Adrenal gland (tissue), 12 donors: ENCODE data around the gene TMEM271. TPM values are rescaled to one million over a fixed set of nuclear protein-coding genes. Genes with fewer than 3 reads are reported as not detected.

Experiments used
- DNase-seq, 7 donors: peaks; one replicate each; pipeline ENCODE4 v3.0.0-alpha.2; 2019 to 2020
- H3K27ac ChIP-seq, 5 donors: fragments of 200-600 bp; sonication (generic) in 4 of 5; 1 replicate in 3 of 5; 2 replicates in 2 of 5; pipeline versions ENCODE4 v1.5.1 to v1.8.0; 2016 to 2020; ENCODE audit warnings: mild to moderate bottlenecking in 1 of 5
- H3K27me3 ChIP-seq: fragments of 200-600 bp; 2 replicates; pipeline ENCODE4 v1.8.0; 2021
- H3K36me3 ChIP-seq, 2 donors: fragments of 200-600 bp; replicated peaks in 1 of 2; 1 replicate in 1 of 2; 2 replicates in 1 of 2; pipeline versions ENCODE4 v1.5.1 to v1.8.0; 2018 to 2022
- H3K4me1 ChIP-seq, 2 donors: fragments of 200-600 bp; replicated peaks in 1 of 2; 1 replicate in 1 of 2; 2 replicates in 1 of 2; pipeline versions ENCODE4 v1.5.1 to v1.8.0; 2018 to 2021
- H3K4me3 ChIP-seq, 4 donors: fragments of 200-600 bp; sonication (generic) in 3 of 4; one replicate each; pipeline ENCODE4 v1.5.1; 2016 to 2018
- H3K9me3 ChIP-seq, 3 donors: fragments of 200-600 bp; sonication (generic) in 1 of 3; replicated peaks in 1 of 3; 1 replicate in 2 of 3; 2 replicates in 1 of 3; pipeline versions ENCODE4 v1.5.1 to v1.8.0; 2016 to 2021
- POLR2A ChIP-seq, 2 donors: fragments of 450-650 bp; IDR thresholded peaks; one replicate each; pipeline ENCODE4 v1.6.1; 2017; ENCODE audit warnings: antibody characterized with exemption in 2 of 2, mild to moderate bottlenecking in 2 of 2, moderate library complexity in 1 of 2
- WGBS, 4 donors: extraction: QIAGEN DNeasy Blood & Tissue Kit in 2 of 4; methylation state at CpG; one replicate each; pipeline versions ENCODE4 v1.1.5 to v1.1.7; 2013 to 2017; 5-methylcytosine and 5-hydroxymethylcytosine counted together
- intact Hi-C, 2 donors: fragments of 100-400 bp; cut with DNase I; formaldehyde crosslinking; loops; one replicate each; pipeline versions ENCODE4 v1.14.1 to v1.15.0; 2022 to 2023
- polyA plus RNA-seq, 3 donors: library from polyadenylated mRNA; stranded (reverse); fragments of 200-250 nt in 2 of 3; fragments of 350-450 nt in 1 of 3; fragmentation: Illumina TruSeq in 1 of 3; extraction: RNeasy Lipid Tissue Mini Kit (QIAGEN cat#74804) in 1 of 3; gene quantifications; one replicate each; pipeline ENCODE4 v1.2.3, GENCODE V29; 2013 to 2014
- total RNA-seq, 9 donors: library from RNA; depleted of rRNA in 4 of 9; stranded (reverse); fragments of >200 nt in 4 of 9; fragments of 120-200 nt in 1 of 9; fragmentation: NEBNext Ultra II Directional in 1 of 9; extraction: Animal tissue kit (Norgen Biotek cat#: 25700) in 1 of 9; gene quantifications; one replicate each; pipeline versions ENCODE4 v1.1.0 to v1.2.4, GENCODE V29; 2013 to 2023
- TF ChIP-seq, protein P1 (sequence below), 6 experiments: fragments of 450-650 bp in 4 of 6; fragments of 200-600 bp in 2 of 6; sonication (generic) in 1 of 6; IDR thresholded peaks; 1 replicate in 5 of 6; 2 replicates in 1 of 6; pipeline versions ENCODE4 v1.5.1 to v1.8.0; 2016 to 2021; ENCODE audit warnings: antibody characterized with exemption in 6 of 6, mild to moderate bottlenecking in 2 of 6, moderate library complexity in 1 of 6
- donor health status: healthy with polysubstance abuse.
- donor health status: Bipolar disorder and iron deficiency.
- donor health status: DM: yes; HTN: yes; CAD: no.
- donor health status: DM: no; HTN: no; CAD: no.
- donor health status: DM: no; HTN: no; CAD: no.
- donor health status: DM: yes; HTN: yes; CAD: no.

Gene TMEM271
- total and polyA plus RNA-seq, 12 donors = 0.06 to 1.9 (median 0.60) TPM; not detected in 5

DNA sequence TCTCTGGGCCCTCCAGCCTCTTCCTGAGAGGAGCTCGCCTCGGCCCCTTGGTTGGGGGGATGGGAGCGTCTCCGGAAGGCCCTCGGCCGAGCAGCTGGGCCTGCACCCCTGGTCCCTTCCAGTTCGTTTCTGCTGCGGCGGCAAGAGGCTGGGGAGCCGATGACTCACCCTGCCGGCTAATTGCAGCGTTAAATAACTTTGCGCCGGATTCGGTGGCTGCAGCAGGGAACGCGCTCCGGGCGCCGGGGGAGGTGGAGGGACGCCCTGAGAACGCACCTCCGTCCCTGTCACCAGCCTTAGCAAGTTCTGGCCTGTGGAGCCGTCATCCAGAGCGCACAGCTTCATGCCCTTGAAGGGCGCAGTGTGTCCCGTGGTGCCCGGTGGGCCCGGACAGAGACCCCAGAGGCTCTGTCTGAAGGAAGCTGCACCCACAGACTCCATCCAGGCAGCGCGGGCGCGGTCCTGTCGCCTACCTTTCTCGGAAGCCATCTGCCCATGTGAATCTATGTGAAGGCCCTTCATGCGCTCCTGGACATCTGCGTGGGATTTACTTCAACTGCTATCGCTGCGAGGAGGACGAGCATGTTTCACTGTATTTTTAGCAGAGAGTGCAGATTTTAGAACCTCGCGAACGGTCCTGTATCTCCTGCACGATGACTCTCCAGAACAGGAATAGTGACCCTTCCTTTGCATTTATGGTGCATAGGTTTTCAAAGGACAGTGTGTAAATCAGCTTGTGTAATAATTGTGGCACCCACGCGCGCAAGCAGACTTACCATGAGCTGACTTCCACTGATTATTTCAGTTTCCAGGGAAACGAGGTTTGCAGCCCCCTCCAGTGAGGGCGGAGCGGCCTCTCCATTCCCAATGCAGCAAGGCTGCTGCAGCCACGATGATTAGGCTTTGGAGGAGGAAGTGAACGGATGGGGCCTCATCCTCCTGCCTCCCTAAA lies 1.7 kb upstream of the TMEM271 start:
- Histone ChIP-seq H3K27me3 (peaks cover 45% of the 10 kb centered on the region), H3K4me1 (no peaks in the 10 kb centered on the region), H3K9me3 (no peaks in the 10 kb centered on the region), H3K4me3 (no peak overlapping the region), H3K36me3 (no peaks in the 10 kb centered on the region), H3K27ac (peak overlapping the region in 1 of 5 donors; percentile 8)
- 2 to 10% (median 3%) methylated on average over 14 to 52 of the region's 52 CpGs for WGBS, 4 donors
- intact Hi-C loops = no loop called here
- TF ChIP-seq, protein P1, sequence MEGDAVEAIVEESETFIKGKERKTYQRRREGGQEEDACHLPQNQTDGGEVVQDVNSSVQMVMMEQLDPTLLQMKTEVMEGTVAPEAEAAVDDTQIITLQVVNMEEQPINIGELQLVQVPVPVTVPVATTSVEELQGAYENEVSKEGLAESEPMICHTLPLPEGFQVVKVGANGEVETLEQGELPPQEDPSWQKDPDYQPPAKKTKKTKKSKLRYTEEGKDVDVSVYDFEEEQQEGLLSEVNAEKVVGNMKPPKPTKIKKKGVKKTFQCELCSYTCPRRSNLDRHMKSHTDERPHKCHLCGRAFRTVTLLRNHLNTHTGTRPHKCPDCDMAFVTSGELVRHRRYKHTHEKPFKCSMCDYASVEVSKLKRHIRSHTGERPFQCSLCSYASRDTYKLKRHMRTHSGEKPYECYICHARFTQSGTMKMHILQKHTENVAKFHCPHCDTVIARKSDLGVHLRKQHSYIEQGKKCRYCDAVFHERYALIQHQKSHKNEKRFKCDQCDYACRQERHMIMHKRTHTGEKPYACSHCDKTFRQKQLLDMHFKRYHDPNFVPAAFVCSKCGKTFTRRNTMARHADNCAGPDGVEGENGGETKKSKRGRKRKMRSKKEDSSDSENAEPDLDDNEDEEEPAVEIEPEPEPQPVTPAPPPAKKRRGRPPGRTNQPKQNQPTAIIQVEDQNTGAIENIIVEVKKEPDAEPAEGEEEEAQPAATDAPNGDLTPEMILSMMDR (IDR thresholded peaks at IDR 0.05) = no peak
- TF ChIP-seq POLR2A (IDR thresholded peaks at IDR 0.05) = no peak
- peak in 1 of 7 donors; percentile 68 for DNase-seq

DNA sequence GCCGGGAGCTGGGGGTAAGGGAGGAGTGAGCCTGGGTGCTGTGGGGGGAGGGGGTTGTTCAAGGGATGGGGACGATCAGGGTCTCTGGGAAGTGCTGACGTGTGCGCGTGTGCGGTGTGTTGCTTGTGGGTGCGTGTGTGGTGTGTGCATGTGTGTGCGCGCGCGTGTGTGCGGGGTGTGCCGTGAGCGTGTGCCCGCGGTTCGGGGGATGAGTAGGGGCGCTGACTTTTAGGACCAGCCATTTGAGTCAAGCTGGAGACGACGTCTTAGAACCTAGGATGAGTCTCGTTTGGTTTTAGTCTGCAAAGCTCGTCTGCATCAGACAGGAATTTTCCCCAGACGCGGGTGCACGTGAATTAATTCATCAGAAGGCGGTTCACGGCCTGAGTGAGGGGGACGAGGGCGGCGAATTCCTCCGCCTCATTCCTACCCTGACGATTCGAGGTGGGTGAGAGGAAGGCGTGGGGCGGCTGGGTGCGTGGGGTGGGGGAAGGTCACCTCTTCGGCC lies 950 bp upstream of the TMEM271 start:
- TF ChIP-seq, protein P1 (IDR thresholded peaks at IDR 0.05) = no peak
- no peak for TF ChIP-seq POLR2A (IDR thresholded peaks at IDR 0.05)
- Histone ChIP-seq H3K36me3 (no peaks in the 10 kb centered on the region), H3K4me1 (no peaks in the 10 kb centered on the region), H3K27me3 (peaks cover 51% of the 10 kb centered on the region), H3K27ac (peak overlapping the region in 1 of 5 donors; percentile 8), H3K4me3 (no peak overlapping the region), H3K9me3 (no peaks in the 10 kb centered on the region)
- 1 to 2% (median 2%) methylated on average over 28 to 37 of the region's 37 CpGs for WGBS, 4 donors
- peak in 1 of 7 donors; percentile 48 for DNase-seq
- intact Hi-C loops = no loop called here

DNA sequence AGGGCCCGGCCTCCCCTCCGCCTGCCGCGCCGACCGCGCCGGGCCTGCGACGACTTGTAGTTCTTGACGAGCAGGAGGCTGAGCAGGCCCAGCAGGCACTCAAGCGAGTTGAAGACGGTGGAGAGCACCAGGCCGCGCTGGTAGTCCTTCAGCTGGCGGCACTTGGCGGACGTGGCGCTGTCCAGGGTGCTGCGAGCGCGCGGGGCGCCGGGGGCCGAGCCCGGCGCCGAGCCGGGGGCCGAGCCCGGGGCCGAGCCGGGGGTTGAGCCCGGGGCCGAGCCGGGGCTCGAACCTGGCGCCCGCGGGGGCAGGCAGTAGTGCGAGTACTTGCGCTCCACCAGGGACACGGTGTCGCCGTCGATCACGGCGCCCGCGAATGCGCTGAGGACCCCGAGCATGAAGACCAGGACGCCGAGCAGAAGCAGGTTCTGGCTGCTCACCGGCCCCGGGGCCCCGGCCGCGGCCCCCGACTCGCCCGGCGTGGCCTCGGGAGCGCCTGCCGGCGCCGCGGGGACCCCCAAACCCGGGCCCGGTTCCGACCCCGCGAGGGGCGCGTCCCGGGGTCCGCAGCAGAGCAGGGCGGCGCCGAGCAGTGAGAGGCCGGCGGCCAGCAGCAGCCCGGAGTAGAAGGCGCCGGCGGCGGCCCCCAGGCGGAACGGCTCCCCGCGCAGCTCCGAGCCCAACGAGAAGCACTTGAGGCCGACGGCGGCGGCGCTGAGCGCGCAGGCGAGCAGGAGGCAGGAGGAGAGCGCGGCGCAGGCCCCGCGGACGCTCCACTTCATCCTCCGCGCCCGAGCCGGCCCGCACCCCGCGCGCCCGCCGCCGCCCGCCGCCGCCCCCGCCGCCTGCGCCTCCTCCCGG lies 584 bp downstream of the TMEM271 start:
- peaks cover 56% of the 10 kb centered on the region for H3K27me3 ChIP-seq
- H3K9me3 ChIP-seq = no peaks in the 10 kb centered on the region
- intact Hi-C loops = no loop called here
- no peak overlapping the region for H3K4me3 ChIP-seq
- no peak overlapping the region for H3K27ac ChIP-seq
- H3K4me1 ChIP-seq = no peaks in the 10 kb centered on the region
- peak in 6 of 7 donors; percentile 22 to 61 (median 43) for DNase-seq
- no peak for TF ChIP-seq POLR2A (IDR thresholded peaks at IDR 0.05)
- TF ChIP-seq, protein P1 (IDR thresholded peaks at IDR 0.05) = no peak
- 0 to 2% (median 2%) methylated on average over 1 to 120 of the region's 127 CpGs; no CpG with 5 or more reads in 1 of the 4 donors for WGBS, 4 donors
- H3K36me3 ChIP-seq = no peaks in the 10 kb centered on the region
